Esophagus squamous epithelium (tissue), 5 donors: ENCODE measurements around the gene PHC2. TPM values are rescaled to one million over a fixed set of nuclear protein-coding genes. Genes with fewer than 3 reads are reported as not detected.

Experiments used
- DNase-seq: peaks from one replicate; lab custom pipeline; 2025; lab: John Stamatoyannopoulos, UW
- H3K27ac ChIP-seq, 4 donors: fragments of 200-600 bp; sonication (generic); one replicate each; pipeline ENCODE4 v1.5.1; 2016 to 2019; ENCODE audit warnings: mild to moderate bottlenecking in 1 of 4
- H3K27me3 ChIP-seq, 4 donors: fragments of 200-600 bp; sonication (generic); 1 replicate in 3 of 4; 2 replicates in 1 of 4; pipeline versions ENCODE4 v1.5.1 to v1.6.0; 2017 to 2021; ENCODE audit warnings: antibody characterized with exemption in 1 of 4
- H3K36me3 ChIP-seq, 3 donors: fragments of 200-600 bp; sonication (generic); one replicate each; pipeline ENCODE4 v1.5.1; 2016 to 2019
- H3K4me1 ChIP-seq, 3 donors: fragments of 200-600 bp; sonication (generic); one replicate each; pipeline ENCODE4 v1.5.1; 2017 to 2019
- H3K4me3 ChIP-seq, 4 donors: fragments of 200-600 bp; sonication (generic); 1 replicate in 3 of 4; 2 replicates in 1 of 4; pipeline ENCODE4 v1.5.1; 2016 to 2019; ENCODE audit warnings: mild to moderate bottlenecking in 2 of 4, moderate library complexity in 1 of 4
- H3K9me3 ChIP-seq, 3 donors: fragments of 200-600 bp; sonication (generic); one replicate each; pipeline ENCODE4 v1.5.1; 2016 to 2019
- CTCF ChIP-seq, 6 experiments: fragments of 450-650 bp in 4 of 6; fragments of 200-600 bp in 2 of 6; sonication (generic) in 2 of 6; IDR thresholded peaks; one replicate each; pipeline ENCODE4 v1.5.1; 2016 to 2019; ENCODE audit warnings: antibody characterized with exemption in 6 of 6, mild to moderate bottlenecking in 4 of 6, moderate library complexity in 4 of 6
- POLR2A ChIP-seq, 4 donors: fragments of 450-650 bp; IDR thresholded peaks; one replicate each; pipeline ENCODE4 v1.6.1; 2017; ENCODE audit warnings: antibody characterized with exemption in 4 of 4, mild to moderate bottlenecking in 4 of 4, moderate library complexity in 3 of 4
- WGBS, 2 donors: methylation state at CpG; one replicate each; pipeline ENCODE4 v1.1.5; 2018; 5-methylcytosine and 5-hydroxymethylcytosine counted together
- intact Hi-C: fragments of 100-400 bp; cut with DNase I; formaldehyde crosslinking; loops from one replicate; pipeline ENCODE4 v1.15.0; 2022
- small RNA-seq, 4 donors: library from RNA; depleted of rRNA; stranded (forward); fragments of <200 nt; gene quantifications; one replicate each; pipeline ENCODE3, GENCODE V24; 2016
- total RNA-seq, 4 donors: library from RNA; depleted of rRNA; stranded (reverse); fragments of >200 nt; gene quantifications; one replicate each; pipeline ENCODE4 v1.1.0, GENCODE V29; 2016
- donor health status: DM: yes; HTN: yes; CAD: no.

Gene PHC2
- total RNA-seq, 4 donors from 2014 or later: 27.4 to 92.1 (median 50.6) TPM

DNA sequence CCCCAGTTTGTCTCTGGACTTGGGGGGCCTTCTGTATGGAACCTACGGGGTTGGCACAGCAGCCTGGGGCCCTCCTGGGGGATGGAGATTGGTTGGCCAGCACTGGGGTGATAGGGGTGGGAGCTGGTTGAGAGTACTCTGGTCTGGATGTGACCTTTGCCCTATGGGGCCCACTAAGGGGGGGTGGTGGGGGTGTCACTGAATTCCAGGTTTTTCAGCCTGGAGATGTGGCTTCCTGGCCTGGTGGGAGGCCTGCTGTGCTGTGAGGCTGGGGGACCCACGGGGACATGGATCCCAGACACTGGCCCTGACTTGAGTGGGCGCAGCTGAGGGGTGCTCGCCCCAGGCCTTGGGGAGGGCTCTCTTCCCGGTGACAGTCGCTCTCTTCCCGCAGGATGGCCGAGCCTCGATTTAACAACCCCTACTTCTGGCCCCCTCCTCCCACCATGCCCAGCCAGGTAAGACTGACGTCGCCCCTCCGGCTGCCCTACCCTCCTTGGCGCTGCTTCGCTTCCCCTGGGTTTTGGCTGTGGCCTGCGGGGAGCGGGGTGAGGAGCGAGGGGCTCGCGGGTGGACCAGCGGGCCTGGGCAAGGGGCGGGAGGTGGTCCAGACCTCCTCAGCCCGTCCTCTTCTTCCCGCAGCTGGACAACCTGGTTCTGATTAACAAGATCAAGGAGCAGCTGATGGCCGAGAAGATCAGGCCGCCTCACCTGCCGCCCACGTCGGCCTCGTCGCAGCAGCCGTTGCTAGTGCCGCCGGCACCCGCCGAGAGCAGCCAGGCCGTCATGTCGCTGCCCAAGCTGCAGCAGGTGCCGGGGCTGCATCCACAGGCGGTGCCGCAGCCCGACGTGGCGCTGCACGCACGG lies 155.0 kb downstream of the PHC2 start:
- Histone ChIP-seq H3K4me1 (peaks cover 0 to 25% (median 0%) of the 10 kb centered on the region in 3 donors), H3K27me3 (no peaks in the 10 kb centered on the region), H3K27ac (peak overlapping the region in 1 of 4 donors; percentile 16), H3K9me3 (no peaks in the 10 kb centered on the region), H3K4me3 (no peak overlapping the region), H3K36me3 (peaks cover 0 to 87% (median 6%) of the 10 kb centered on the region in 3 donors)
- no peak for DNase-seq
- whole genome bisulfite sequencing, 2 donors: 86 to 91% methylated on average over 5 to 7 of the region's 45 CpGs
- TF ChIP-seq CTCF (IDR thresholded peaks at IDR 0.05): no peak
- no peak for TF ChIP-seq POLR2A (IDR thresholded peaks at IDR 0.05)
- intact Hi-C loops: no loop called here

DNA sequence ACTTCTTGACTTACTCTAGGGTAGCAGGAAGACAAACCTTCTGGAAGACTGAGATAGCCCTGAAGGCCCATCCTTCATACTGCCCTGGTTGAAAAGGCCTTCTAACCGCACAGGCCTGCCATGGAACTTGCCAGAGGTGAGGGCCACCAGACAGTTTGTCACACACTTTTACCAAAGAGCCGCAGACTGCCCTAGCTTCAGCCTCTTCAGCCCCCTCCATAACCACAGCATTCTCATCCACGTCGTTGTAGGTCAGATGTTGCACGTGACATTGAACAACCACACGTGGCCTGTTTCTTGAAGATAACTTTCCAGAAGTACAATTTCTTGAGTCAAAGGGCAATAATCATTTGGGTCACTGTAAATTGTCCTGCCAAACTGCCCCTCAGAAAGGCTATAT lies 155.7 kb downstream of the PHC2 start:
- H3K27ac ChIP-seq: no peak overlapping the region
- DNase-seq: no peak
- intact Hi-C loops: no loop called here
- no peak overlapping the region for H3K4me3 ChIP-seq
- WGBS, 2 donors: 86 to 94% methylated on average over 5 to 6 of the region's 6 CpGs
- no peaks in the 10 kb centered on the region for H3K9me3 ChIP-seq
- no peak for TF ChIP-seq CTCF (IDR thresholded peaks at IDR 0.05)
- TF ChIP-seq POLR2A (IDR thresholded peaks at IDR 0.05): no peak
- peaks cover 0 to 32% (median 0%) of the 10 kb centered on the region in 3 donors for H3K4me1 ChIP-seq
- peaks cover 0 to 87% (median 2%) of the 10 kb centered on the region in 3 donors for H3K36me3 ChIP-seq
- no peaks in the 10 kb centered on the region for H3K27me3 ChIP-seq

- Histone ChIP-seq H3K4me3 (no peak overlapping the region), H3K9me3 (no peaks in the 10 kb centered on the region), H3K27ac (no peak overlapping the region), H3K4me1 (peaks cover 0 to 37% (median 0%) of the 10 kb centered on the region in 3 donors), H3K27me3 (no peaks in the 10 kb centered on the region), H3K36me3 (peaks cover 0 to 84% (median 0%) of the 10 kb centered on the region in 3 donors)
- DNase-seq: no peak
- 85 to 100% methylated on average over 1 of the region's 1 CpG for WGBS, 2 donors
- intact Hi-C loops: no loop called here
- TF ChIP-seq CTCF (IDR thresholded peaks at IDR 0.05) (no peak), POLR2A (IDR thresholded peaks at IDR 0.05) (no peak)
These were observed 156.4 kb downstream of the PHC2 start for GRCh38 chr1:33274446-33274845.

DNA sequence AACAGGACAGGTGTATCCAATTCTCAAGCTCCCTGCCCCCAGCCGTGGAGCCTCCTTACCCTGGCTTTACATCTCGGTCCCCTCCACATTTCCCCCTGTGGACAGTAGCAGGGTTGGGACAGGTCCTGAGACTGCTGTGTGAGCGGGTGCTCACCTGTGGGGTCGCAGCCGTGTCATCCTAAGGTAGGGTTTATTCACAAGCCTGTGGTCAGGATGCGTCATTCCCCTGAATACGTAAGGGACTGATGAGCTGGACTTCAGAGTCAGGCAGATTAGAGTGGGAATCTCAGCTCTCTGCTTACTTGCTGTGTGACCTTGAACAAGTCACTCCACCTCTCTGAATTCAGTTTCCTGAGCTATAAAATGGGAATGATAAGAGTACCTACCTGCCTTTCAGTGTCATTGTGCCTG lies 156.9 kb downstream of the PHC2 start:
- 56 to 81% methylated on average over 3 to 7 of the region's 7 CpGs for WGBS, 2 donors
- TF ChIP-seq POLR2A (IDR thresholded peaks at IDR 0.05): no peak
- Histone ChIP-seq H3K27me3 (no peaks in the 10 kb centered on the region), H3K27ac (no peak overlapping the region), H3K4me1 (peaks cover 0 to 42% (median 2%) of the 10 kb centered on the region in 3 donors), H3K9me3 (no peaks in the 10 kb centered on the region), H3K36me3 (peaks cover 0 to 79% (median 0%) of the 10 kb centered on the region in 3 donors), H3K4me3 (no peak overlapping the region)
- intact Hi-C loops: no loop called here
- DNase-seq: no peak

Small RNA genes within 50 kb of the gene (small RNA-seq; reads per million reads assigned to genes)
- gene RN7SKP16: 0 reads per million in 4 donors

Other genes with a start within 250 kb of the PHC2 start
- 10 to 100 TPM in 1 of 4 donors, 1 to 10 TPM in 3; 5.4 to 17.7 (median 8.0) TPM for gene TRIM62, start 249.1 kb downstream of the PHC2 start, total RNA-seq
- gene ZNF362, start 174.6 kb downstream of the PHC2 start, total RNA-seq: 10 to 100 TPM in 3 of 4 donors, 1 to 10 TPM in 1; 3.6 to 18.9 (median 13.7) TPM
- gene A3GALT2, start 110.0 kb downstream of the PHC2 start, total RNA-seq: not detected
- gene ZSCAN20, start 41.5 kb upstream of the PHC2 start, total RNA-seq: 1 to 10 TPM; 2.1 to 6.1 (median 4.0) TPM